HG03135 (cell line): ENCODE data around the gene USP11.

Experiments used
- ATAC-seq: cut with Tn5 transposase; IDR thresholded peaks from one replicate; pipeline ENCODE4 v1.9.1; 2021; ENCODE audit warnings: mild to moderate bottlenecking, moderate library complexity; ENCODE audit not compliant: unreplicated experiment

Gene USP11

GRCh38 chrX:47223476-47224250, 9.1 kb upstream of the USP11 start:
- no peak for ATAC-seq

GRCh38 chrX:47224266-47224895, 8.4 kb upstream of the USP11 start:
- ATAC-seq, result no peak

- ATAC-seq, result no peak
These were observed 7.9 kb upstream of the USP11 start for GRCh38 chrX:47224896-47225290.

GRCh38 chrX:47226071-47226470, 6.7 kb upstream of the USP11 start:
- no peak for ATAC-seq

DNA sequence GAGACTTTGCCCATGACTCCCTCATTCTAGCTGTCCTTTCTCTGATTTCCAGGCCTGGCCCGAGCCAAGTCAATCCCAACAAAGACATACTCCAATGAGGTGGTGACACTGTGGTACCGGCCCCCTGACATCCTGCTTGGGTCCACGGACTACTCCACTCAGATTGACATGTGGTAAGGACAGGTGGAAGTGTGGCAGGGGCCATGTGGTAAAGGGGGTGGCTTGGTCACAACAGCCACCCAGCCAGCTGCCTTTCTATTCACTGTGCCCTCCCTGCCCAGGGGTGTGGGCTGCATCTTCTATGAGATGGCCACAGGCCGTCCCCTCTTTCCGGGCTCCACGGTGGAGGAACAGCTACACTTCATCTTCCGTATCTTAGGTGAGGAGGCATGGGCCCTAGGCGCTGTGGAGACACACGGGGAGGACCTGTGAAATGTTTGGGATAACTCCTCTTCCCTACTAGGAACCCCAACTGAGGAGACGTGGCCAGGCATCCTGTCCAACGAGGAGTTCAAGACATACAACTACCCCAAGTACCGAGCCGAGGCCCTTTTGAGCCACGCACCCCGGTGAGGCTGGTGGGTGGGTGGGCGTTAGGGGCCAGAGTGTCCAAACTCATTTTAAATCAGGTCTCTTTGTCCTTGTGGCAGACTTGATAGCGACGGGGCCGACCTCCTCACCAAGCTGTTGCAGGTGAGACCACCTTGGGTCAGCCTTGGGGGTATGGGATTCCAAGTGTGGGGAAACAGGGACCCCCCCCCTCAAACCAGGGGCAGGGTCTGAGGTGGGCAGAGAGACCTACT, 6.1 kb upstream of the USP11 start:
- no peak for ATAC-seq

- no peak for ATAC-seq
These were observed 5.5 kb upstream of the USP11 start for GRCh38 chrX:47227334-47227583.

DNA sequence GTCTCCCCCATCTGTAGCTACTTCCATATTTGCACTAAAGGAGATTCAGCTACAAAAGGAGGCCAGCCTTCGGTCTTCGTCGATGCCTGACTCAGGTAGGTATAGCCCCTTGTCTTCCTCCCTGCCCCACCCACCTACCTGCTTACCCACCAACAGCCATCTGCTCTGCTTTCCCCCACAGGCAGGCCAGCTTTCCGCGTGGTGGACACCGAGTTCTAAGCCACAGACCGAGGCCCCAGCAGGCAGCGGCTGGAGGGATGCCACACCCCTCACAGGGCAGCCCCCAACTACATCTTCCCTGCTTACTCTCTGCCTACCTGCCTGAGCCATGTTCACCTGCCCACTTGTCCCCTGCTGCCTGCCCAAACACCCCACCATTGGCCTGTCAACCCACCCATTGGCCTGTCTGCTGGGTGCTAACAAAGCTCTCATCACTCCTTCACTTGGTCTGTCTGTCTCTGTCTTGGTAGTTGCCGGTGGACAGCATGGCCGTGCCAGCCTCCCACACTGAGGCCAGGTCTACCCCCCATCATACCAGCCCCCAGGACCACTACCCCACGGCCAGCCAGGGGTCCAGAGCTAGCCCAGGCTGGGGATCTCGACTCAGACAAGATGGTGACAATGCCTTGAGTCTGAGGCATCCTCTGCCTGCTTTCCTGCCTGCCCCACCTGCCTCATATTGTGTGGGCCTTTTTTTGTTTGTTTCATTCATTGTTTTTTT, 4.1 kb upstream of the USP11 start:
- ATAC-seq, result no peak

GRCh38 chrX:47229427-47229826, 3.4 kb upstream of the USP11 start:
- no peak for ATAC-seq

GRCh38 chrX:47230136-47230868, 2.5 kb upstream of the USP11 start:
- ATAC-seq, result no peak

DNA sequence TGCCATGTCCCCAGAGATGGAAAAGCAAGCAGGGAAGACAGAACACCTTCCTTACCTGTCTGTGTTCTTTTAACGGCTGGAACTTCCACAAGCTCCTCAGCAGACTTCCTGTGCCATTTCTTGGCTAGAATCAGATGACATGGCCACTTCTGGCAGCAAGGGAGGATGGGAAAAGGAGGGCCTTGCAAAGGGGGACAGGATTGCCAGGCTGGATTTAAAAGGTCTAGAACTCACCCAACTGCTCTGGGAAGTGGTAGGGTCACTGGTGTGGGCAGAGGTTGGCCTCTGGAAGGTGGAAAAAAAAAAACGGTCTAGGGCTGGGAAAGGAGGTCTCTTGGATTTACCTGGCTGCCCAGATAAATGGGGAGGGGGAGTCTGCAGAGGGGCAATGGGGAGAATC, 1.6 kb upstream of the USP11 start:
- no peak for ATAC-seq

- no peak for ATAC-seq
These were observed 509 bp upstream of the USP11 start for GRCh38 chrX:47232197-47232802.

- peak; percentile 85 for ATAC-seq
These were observed 714 bp downstream of the USP11 start for GRCh38 chrX:47233333-47234113.

DNA sequence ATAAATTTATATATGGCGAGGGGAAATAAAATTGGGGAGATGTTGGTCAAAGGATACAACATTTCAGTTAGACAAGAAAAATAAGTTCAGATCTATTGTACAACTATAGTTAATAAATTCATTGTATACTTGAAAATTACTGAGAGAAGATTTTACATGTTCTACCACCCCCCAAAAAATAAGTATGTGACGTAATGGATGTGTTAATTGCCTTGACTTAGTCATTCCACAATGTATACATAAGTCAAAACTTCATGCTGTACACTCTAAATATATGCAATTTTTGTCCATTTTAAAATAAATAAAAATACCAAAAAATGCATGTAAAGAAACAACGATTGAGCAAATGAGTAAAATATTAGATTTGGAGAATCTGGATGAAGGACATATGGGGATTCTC, 1.8 kb downstream of the USP11 start:
- no peak for ATAC-seq

DNA sequence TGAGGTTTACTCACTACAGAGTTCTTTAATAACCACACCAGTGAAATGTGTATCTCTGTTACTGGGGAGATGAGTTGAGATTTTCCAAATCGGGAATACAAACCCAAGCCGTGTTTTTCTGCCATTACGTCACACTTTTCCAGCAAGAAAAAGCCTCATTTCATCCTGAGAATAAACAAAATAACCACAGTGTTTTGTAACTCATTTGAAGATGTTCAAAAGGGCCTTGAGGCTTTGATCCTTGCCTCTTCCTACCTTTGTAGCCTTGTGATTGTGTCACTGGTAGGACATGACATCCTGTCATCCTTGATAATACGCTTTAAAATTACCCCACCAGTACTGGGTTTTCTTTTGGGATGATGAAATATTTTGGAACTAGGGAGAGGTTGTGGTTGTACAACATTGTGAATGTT, 2.9 kb downstream of the USP11 start:
- no peak for ATAC-seq

DNA sequence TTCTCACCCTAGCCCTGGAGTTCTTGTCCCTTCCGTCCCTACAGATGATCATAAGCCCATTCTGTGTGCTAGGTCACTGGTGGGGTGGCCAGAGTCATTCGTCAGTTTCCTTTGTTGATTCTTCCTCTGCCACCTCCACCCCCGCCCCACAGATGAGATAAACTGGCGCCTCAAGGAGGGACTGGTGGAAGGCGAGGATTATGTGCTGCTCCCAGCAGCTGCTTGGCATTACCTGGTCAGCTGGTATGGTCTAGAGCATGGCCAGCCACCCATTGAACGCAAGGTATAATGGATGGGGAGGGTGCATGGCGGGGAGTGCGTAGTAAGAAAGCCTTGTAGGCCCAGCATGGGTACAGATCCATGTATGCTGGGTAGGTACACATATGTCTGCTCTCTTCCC, 6.4 kb downstream of the USP11 start:
- ATAC-seq, result no peak

GRCh38 chrX:47239898-47240545, 7.2 kb downstream of the USP11 start:
- ATAC-seq, result no peak

- no peak for ATAC-seq
These were observed 7.8 kb downstream of the USP11 start for GRCh38 chrX:47240619-47241018.

DNA sequence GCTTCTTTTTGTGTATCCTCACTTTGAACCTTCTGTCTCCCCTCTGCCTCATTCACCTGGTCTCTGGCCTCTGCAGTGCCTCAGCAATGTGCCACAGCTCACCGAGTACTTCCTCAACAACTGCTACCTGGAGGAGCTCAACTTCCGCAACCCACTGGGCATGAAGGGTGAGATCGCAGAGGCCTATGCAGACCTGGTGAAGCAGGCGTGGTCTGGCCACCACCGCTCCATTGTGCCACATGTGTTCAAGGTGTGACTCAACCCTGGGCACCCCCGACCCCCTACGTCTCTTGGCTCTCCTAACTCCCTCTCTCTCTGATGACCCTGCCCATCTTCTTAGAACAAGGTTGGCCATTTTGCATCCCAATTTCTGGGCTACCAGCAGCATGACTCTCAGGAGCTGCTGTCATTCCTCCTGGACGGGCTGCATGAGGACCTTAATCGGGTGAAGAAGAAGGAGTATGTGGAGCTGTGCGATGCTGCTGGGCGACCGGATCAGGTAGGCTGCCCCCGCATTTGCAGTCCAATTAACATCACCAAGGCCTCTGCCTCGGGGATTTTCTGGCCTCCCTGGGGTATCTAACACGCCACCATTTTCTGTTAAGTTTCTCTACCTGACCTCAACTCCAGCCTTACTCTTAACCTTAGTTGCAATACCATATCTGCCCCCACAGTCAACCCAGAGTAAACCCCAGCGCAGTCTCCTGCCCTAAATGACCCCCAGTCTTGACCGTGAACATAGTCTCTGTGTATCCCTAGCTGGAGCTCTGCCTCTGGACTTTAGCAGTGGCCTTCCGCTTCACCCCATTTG, 8.6 kb downstream of the USP11 start:
- no peak for ATAC-seq
